ENCODE data around the gene GIMAP2.
"Not testable (repeated sequence)": the region's sequence is repeated elsewhere in the genome, so short reads cannot be mapped to it uniquely, and the experiment has no call there.

Gene GIMAP2

GRCh38 chr7:150685219-150686029, at the start of gene GIMAP2:
Gene GIMAP2, plus strand, starts transcription at chr7:150685706. Its CDS starts 1,354 bp downstream, at chr7:150687060.
- peak within 1 kb of the TSS; percentile 41 for H3K27ac ChIP-seq (ENCODE audit: low read depth, low read length)
- no peaks in the 10 kb centered on the region for H3K27me3 ChIP-seq (ENCODE audit: control insufficient read depth, insufficient read depth, low read length)
- H3K4me1 ChIP-seq (ENCODE audit: control insufficient read depth, insufficient read depth, low read length) = no peaks in the 10 kb centered on the region
- H3K9ac ChIP-seq (ENCODE audit: low read length) = peak within 1 kb of the TSS; percentile 8
- peak within 1 kb of the TSS; percentile 58 for H3K4me3 ChIP-seq (ENCODE audit: low read length)
- H3K36me3 ChIP-seq (ENCODE audit: control insufficient read depth, insufficient read depth, low read length) = no peaks in the 10 kb centered on the region

GRCh38 chr7:150641854-150642253, 43.7 kb upstream of the GIMAP2 start:
- Histone ChIP-seq H3K36me3 (ENCODE audit: control insufficient read depth, insufficient read depth, low read length) (no peaks in the 10 kb centered on the region), H3K4me3 (ENCODE audit: low read length) (no peak overlapping the region), H3K27ac (ENCODE audit: low read depth, low read length) (no peak overlapping the region), H3K27me3 (ENCODE audit: control insufficient read depth, insufficient read depth, low read length) (no peaks in the 10 kb centered on the region), H3K9ac (ENCODE audit: low read length) (no peak overlapping the region), H3K4me1 (ENCODE audit: control insufficient read depth, insufficient read depth, low read length) (no peaks in the 10 kb centered on the region)

- no peaks in the 10 kb centered on the region for H3K4me1 ChIP-seq (ENCODE audit: control insufficient read depth, insufficient read depth, low read length)
- H3K27ac ChIP-seq (ENCODE audit: low read depth, low read length) = no peak overlapping the region
- H3K27me3 ChIP-seq (ENCODE audit: control insufficient read depth, insufficient read depth, low read length) = no peaks in the 10 kb centered on the region
- no peaks in the 10 kb centered on the region for H3K36me3 ChIP-seq (ENCODE audit: control insufficient read depth, insufficient read depth, low read length)
- H3K4me3 ChIP-seq (ENCODE audit: low read length) = no peak overlapping the region
- no peak overlapping the region for H3K9ac ChIP-seq (ENCODE audit: low read length)
These were observed 42.6 kb upstream of the GIMAP2 start for GRCh38 chr7:150642926-150643325.

GRCh38 chr7:150645259-150646020, 40.1 kb upstream of the GIMAP2 start:
- H3K9ac ChIP-seq (ENCODE audit: low read length) = no peak overlapping the region
- no peak overlapping the region for H3K4me3 ChIP-seq (ENCODE audit: low read length)
- H3K4me1 ChIP-seq (ENCODE audit: control insufficient read depth, insufficient read depth, low read length) = no peaks in the 10 kb centered on the region
- H3K27me3 ChIP-seq (ENCODE audit: control insufficient read depth, insufficient read depth, low read length) = no peaks in the 10 kb centered on the region
- H3K27ac ChIP-seq (ENCODE audit: low read depth, low read length) = no peak overlapping the region
- H3K36me3 ChIP-seq (ENCODE audit: control insufficient read depth, insufficient read depth, low read length) = no peaks in the 10 kb centered on the region

GRCh38 chr7:150648353-150649079, 37.0 kb upstream of the GIMAP2 start:
- Histone ChIP-seq H3K36me3 (ENCODE audit: control insufficient read depth, insufficient read depth, low read length) (no peaks in the 10 kb centered on the region), H3K9ac (ENCODE audit: low read length) (no peak overlapping the region), H3K27me3 (ENCODE audit: control insufficient read depth, insufficient read depth, low read length) (no peaks in the 10 kb centered on the region), H3K4me1 (ENCODE audit: control insufficient read depth, insufficient read depth, low read length) (no peaks in the 10 kb centered on the region), H3K27ac (ENCODE audit: low read depth, low read length) (no peak overlapping the region), H3K4me3 (ENCODE audit: low read length) (no peak overlapping the region)

GRCh38 chr7:150649080-150649385, 36.5 kb upstream of the GIMAP2 start:
- Histone ChIP-seq H3K9ac (ENCODE audit: low read length) (no peak overlapping the region), H3K4me1 (ENCODE audit: control insufficient read depth, insufficient read depth, low read length) (no peaks in the 10 kb centered on the region), H3K36me3 (ENCODE audit: control insufficient read depth, insufficient read depth, low read length) (no peaks in the 10 kb centered on the region), H3K27me3 (ENCODE audit: control insufficient read depth, insufficient read depth, low read length) (no peaks in the 10 kb centered on the region), H3K27ac (ENCODE audit: low read depth, low read length) (no peak overlapping the region), H3K4me3 (ENCODE audit: low read length) (no peak overlapping the region)

GRCh38 chr7:150654692-150655091, 30.8 kb upstream of the GIMAP2 start:
- no peaks in the 10 kb centered on the region for H3K27me3 ChIP-seq (ENCODE audit: control insufficient read depth, insufficient read depth, low read length)
- no peak overlapping the region for H3K9ac ChIP-seq (ENCODE audit: low read length)
- H3K4me1 ChIP-seq (ENCODE audit: control insufficient read depth, insufficient read depth, low read length) = no peaks in the 10 kb centered on the region
- H3K27ac ChIP-seq (ENCODE audit: low read depth, low read length) = no peak overlapping the region
- H3K36me3 ChIP-seq (ENCODE audit: control insufficient read depth, insufficient read depth, low read length) = no peaks in the 10 kb centered on the region
- H3K4me3 ChIP-seq (ENCODE audit: low read length) = no peak overlapping the region

- Histone ChIP-seq H3K4me3 (ENCODE audit: low read length) (no peak overlapping the region), H3K27me3 (ENCODE audit: control insufficient read depth, insufficient read depth, low read length) (no peaks in the 10 kb centered on the region), H3K36me3 (ENCODE audit: control insufficient read depth, insufficient read depth, low read length) (no peaks in the 10 kb centered on the region), H3K27ac (ENCODE audit: low read depth, low read length) (no peak overlapping the region), H3K4me1 (ENCODE audit: control insufficient read depth, insufficient read depth, low read length) (no peaks in the 10 kb centered on the region), H3K9ac (ENCODE audit: low read length) (no peak overlapping the region)
These were observed 29.5 kb upstream of the GIMAP2 start for GRCh38 chr7:150656047-150656446.

GRCh38 chr7:150657526-150657925, 28.0 kb upstream of the GIMAP2 start:
- no peaks in the 10 kb centered on the region for H3K4me1 ChIP-seq (ENCODE audit: control insufficient read depth, insufficient read depth, low read length)
- no peak overlapping the region for H3K4me3 ChIP-seq (ENCODE audit: low read length)
- no peak overlapping the region for H3K27ac ChIP-seq (ENCODE audit: low read depth, low read length)
- no peaks in the 10 kb centered on the region for H3K36me3 ChIP-seq (ENCODE audit: control insufficient read depth, insufficient read depth, low read length)
- no peak overlapping the region for H3K9ac ChIP-seq (ENCODE audit: low read length)
- no peaks in the 10 kb centered on the region for H3K27me3 ChIP-seq (ENCODE audit: control insufficient read depth, insufficient read depth, low read length)

GRCh38 chr7:150660939-150661613, 24.4 kb upstream of the GIMAP2 start:
- Histone ChIP-seq H3K4me3 (ENCODE audit: low read length) (no peak overlapping the region), H3K36me3 (ENCODE audit: control insufficient read depth, insufficient read depth, low read length) (no peaks in the 10 kb centered on the region), H3K4me1 (ENCODE audit: control insufficient read depth, insufficient read depth, low read length) (no peaks in the 10 kb centered on the region), H3K9ac (ENCODE audit: low read length) (no peak overlapping the region), H3K27me3 (ENCODE audit: control insufficient read depth, insufficient read depth, low read length) (no peaks in the 10 kb centered on the region), H3K27ac (ENCODE audit: low read depth, low read length) (no peak overlapping the region)

GRCh38 chr7:150662821-150663220, 22.7 kb upstream of the GIMAP2 start:
- H3K9ac ChIP-seq (ENCODE audit: low read length); H3K36me3 ChIP-seq (ENCODE audit: control insufficient read depth, insufficient read depth, low read length); H3K4me3 ChIP-seq (ENCODE audit: low read length); H3K27ac ChIP-seq (ENCODE audit: low read depth, low read length); H3K27me3 ChIP-seq (ENCODE audit: control insufficient read depth, insufficient read depth, low read length); H3K4me1 ChIP-seq (ENCODE audit: control insufficient read depth, insufficient read depth, low read length): not testable (repeated sequence)
